Measurements from ENCODE around the gene PPP1R14B. TPM values are rescaled to one million over a fixed set of nuclear protein-coding genes. Genes with fewer than 3 reads are reported as not detected.

The PPP1R14B gene
- total and polyA plus RNA-seq, 2 of the 13 experiments (the other 11 are each of a cell fraction or from before 2014, with no cell fraction given): 110 to 148 TPM

DNA sequence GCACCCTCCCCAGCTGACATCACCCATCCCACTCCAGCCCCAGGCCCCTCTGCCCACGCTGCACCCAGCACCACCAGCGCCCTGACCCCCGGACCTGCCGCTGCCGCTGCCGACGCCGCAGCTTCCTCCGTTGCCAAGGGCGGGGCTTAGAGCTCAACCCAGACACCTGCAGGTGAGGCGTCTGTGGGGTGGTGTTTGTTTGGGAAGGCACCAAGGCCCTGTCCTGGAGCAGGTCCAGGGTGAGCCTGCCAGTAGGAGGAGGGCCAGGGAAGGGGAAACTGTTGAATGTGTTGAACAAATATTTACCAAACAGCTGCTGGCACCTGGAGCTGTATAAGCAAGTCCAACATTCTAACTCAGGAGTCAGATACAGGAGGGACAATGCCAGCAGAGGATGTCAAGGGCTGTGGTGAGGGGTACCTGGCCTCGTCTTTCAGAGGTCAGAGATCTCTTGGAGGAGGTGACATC lies 9.2 kb downstream of the PPP1R14B start (continued):
- no peak for TF ChIP-seq ZNF790 (CRISPR knock-in tag; IDR thresholded peaks at IDR 0.05; ENCODE audit: borderline replicate concordance)
- TF ChIP-seq ZNF883 (CRISPR knock-in tag; IDR thresholded peaks at IDR 0.05; ENCODE audit: not compliant biosample characterization): no peak
- TF ChIP-seq ZNF20 (CRISPR knock-in tag; IDR thresholded peaks at IDR 0.05): no peak
- TF ChIP-seq NCOA2 (CRISPR knock-in tag; IDR thresholded peaks at IDR 0.05): peak; percentile 50; the same call in 1 of the 2 replicates
- TF ChIP-seq ZMYM2 (CRISPR knock-in tag; IDR thresholded peaks at IDR 0.05): 0 out of 2 replicates have a peak, but pooled peaks have one; percentile 31
- no peak for TF ChIP-seq ADNP (CRISPR knock-in tag; IDR thresholded peaks at IDR 0.05)
- TF ChIP-seq AGO2 (optimal IDR thresholded peaks at IDR 0.05; ENCODE audit: low read depth, low read length): peak; percentile 17
- TF ChIP-seq ZBTB7A (CRISPR knock-in tag; IDR thresholded peaks at IDR 0.05): peak; percentile 38; the same call in 1 of the 2 replicates
- TF ChIP-seq TARDBP (CRISPR knock-in tag; IDR thresholded peaks at IDR 0.05): peak; percentile 71; the same call in 1 of the 2 replicates
- TF ChIP-seq, protein P1, sequence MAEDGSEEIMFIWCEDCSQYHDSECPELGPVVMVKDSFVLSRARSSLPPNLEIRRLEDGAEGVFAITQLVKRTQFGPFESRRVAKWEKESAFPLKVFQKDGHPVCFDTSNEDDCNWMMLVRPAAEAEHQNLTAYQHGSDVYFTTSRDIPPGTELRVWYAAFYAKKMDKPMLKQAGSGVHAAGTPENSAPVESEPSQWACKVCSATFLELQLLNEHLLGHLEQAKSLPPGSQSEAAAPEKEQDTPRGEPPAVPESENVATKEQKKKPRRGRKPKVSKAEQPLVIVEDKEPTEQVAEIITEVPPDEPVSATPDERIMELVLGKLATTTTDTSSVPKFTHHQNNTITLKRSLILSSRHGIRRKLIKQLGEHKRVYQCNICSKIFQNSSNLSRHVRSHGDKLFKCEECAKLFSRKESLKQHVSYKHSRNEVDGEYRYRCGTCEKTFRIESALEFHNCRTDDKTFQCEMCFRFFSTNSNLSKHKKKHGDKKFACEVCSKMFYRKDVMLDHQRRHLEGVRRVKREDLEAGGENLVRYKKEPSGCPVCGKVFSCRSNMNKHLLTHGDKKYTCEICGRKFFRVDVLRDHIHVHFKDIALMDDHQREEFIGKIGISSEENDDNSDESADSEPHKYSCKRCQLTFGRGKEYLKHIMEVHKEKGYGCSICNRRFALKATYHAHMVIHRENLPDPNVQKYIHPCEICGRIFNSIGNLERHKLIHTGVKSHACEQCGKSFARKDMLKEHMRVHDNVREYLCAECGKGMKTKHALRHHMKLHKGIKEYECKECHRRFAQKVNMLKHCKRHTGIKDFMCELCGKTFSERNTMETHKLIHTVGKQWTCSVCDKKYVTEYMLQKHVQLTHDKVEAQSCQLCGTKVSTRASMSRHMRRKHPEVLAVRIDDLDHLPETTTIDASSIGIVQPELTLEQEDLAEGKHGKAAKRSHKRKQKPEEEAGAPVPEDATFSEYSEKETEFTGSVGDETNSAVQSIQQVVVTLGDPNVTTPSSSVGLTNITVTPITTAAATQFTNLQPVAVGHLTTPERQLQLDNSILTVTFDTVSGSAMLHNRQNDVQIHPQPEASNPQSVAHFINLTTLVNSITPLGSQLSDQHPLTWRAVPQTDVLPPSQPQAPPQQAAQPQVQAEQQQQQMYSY (CRISPR knock-in tag; IDR thresholded peaks at IDR 0.05): no peak
- TF ChIP-seq, protein P2, sequence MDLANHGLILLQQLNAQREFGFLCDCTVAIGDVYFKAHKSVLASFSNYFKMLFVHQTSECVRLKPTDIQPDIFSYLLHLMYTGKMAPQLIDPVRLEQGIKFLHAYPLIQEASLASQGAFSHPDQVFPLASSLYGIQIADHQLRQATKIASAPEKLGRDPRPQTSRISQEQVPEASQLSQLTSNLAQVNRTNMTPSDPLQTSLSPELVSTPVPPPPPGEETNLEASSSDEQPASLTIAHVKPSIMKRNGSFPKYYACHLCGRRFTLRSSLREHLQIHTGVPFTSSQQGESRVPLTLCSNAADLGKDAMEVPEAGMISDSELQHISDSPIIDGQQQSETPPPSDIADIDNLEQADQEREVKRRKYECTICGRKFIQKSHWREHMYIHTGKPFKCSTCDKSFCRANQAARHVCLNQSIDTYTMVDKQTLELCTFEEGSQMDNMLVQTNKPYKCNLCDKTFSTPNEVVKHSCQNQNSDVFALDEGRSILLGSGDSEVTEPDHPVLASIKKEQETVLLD (CRISPR knock-in tag; IDR thresholded peaks at IDR 0.05; ENCODE audit: low read depth): peak; percentile 62
- TF ChIP-seq ZNF235 (CRISPR knock-in tag; IDR thresholded peaks at IDR 0.05; ENCODE audit: borderline replicate concordance): no peak
- no peak for TF ChIP-seq SMAD1 (CRISPR knock-in tag; IDR thresholded peaks at IDR 0.05; ENCODE audit: borderline replicate concordance, low read depth)
- no peak for TF ChIP-seq ZSCAN29 (CRISPR knock-in tag; conservative IDR thresholded peaks at IDR 0.05)
- TF ChIP-seq, protein P3, sequence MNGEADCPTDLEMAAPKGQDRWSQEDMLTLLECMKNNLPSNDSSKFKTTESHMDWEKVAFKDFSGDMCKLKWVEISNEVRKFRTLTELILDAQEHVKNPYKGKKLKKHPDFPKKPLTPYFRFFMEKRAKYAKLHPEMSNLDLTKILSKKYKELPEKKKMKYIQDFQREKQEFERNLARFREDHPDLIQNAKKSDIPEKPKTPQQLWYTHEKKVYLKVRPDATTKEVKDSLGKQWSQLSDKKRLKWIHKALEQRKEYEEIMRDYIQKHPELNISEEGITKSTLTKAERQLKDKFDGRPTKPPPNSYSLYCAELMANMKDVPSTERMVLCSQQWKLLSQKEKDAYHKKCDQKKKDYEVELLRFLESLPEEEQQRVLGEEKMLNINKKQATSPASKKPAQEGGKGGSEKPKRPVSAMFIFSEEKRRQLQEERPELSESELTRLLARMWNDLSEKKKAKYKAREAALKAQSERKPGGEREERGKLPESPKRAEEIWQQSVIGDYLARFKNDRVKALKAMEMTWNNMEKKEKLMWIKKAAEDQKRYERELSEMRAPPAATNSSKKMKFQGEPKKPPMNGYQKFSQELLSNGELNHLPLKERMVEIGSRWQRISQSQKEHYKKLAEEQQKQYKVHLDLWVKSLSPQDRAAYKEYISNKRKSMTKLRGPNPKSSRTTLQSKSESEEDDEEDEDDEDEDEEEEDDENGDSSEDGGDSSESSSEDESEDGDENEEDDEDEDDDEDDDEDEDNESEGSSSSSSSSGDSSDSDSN (CRISPR knock-in tag; IDR thresholded peaks at IDR 0.05): peak; percentile 61; the same call in 1 of the 2 replicates
- no peak for TF ChIP-seq ZNF546 (CRISPR knock-in tag; conservative IDR thresholded peaks at IDR 0.05)
- TF ChIP-seq SALL1 (CRISPR knock-in tag; IDR thresholded peaks at IDR 0.05): peak; percentile 83
- TF ChIP-seq, protein P4, sequence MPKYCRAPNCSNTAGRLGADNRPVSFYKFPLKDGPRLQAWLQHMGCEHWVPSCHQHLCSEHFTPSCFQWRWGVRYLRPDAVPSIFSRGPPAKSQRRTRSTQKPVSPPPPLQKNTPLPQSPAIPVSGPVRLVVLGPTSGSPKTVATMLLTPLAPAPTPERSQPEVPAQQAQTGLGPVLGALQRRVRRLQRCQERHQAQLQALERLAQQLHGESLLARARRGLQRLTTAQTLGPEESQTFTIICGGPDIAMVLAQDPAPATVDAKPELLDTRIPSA (CRISPR knock-in tag; IDR thresholded peaks at IDR 0.05; ENCODE audit: borderline replicate concordance): no peak
- peak; percentile 35; the same call in 1 of the 2 replicates for TF ChIP-seq YEATS4 (CRISPR knock-in tag; IDR thresholded peaks at IDR 0.05; ENCODE audit: borderline replicate concordance)
- TF ChIP-seq ZNF850 (CRISPR knock-in tag; conservative IDR thresholded peaks at IDR 0.05): no peak
- no peak for TF ChIP-seq GFI1 (CRISPR knock-in tag; IDR thresholded peaks at IDR 0.05; ENCODE audit: borderline replicate concordance)
- TF ChIP-seq ZNF772 (CRISPR knock-in tag; IDR thresholded peaks at IDR 0.05): no peak
- no peak for TF ChIP-seq MED13 (CRISPR knock-in tag; IDR thresholded peaks at IDR 0.05)

All from HepG2 (cell line).